GM21529 (cell line): ENCODE data around the gene MIER2.
"Not testable (repeated sequence)": the region's sequence is repeated elsewhere in the genome, so short reads cannot be mapped to it uniquely, and the experiment has no call there.

Experiments
- ATAC-seq: cut with Tn5 transposase; IDR thresholded peaks from one replicate; pipeline ENCODE4 v1.9.1; 2021; ENCODE audit not compliant: unreplicated experiment

The MIER2 gene

DNA sequence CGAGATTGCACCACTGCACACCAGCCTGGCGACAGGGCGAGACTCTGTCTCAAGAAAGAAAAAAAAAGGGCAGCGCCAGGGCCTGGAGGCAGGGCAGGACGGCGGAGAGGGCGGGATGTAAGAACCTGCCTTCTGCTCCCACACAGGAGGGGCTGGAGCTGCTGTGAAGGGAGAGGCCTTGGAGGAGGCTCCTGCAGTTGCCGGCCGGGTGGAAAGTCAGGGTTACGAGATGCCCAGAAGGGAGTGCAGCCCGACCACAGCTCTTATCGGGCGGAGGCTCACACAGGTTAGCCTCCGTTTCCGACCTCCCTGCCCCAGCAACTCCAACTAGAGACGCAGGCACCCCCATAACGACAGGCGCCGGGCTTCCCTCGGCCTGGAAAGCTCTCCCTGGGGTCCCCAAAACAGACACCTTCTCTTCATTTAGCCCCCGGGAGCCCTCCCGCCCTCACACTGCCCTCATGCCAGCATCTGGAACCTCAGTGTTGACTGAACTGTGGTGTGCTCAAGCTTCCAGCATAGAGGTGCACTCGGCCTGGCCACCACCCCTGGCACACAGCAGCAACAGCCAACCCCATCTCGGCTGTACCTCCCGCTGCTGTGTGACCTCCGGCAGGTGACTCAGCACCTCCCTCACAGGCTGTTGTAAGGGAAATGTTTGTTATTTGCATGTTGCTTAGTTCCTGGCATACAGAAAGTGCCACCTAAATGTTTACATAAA is 54.8 kb downstream of the MIER2 start:
- no peak for ATAC-seq

DNA sequence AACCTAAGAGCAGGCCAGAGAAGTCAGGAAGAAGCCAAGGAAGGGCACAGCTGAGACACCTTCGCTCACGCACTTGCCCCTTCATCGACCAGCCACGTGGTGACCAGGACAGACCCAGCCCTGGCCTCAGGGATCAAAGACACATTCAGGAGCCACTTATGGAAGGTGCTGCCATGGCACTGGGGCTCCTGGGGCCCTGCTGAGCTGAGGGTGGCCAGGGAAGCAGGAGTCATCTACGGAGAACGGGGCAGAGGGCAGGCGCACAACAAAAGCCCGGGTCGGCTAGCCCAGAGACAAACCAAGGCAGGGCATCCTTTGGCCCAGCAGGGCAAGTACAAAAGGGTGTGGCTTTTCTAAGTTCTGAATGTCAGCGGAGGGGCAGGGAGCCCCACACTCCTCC is 55.7 kb downstream of the MIER2 start:
- no peak for ATAC-seq

DNA sequence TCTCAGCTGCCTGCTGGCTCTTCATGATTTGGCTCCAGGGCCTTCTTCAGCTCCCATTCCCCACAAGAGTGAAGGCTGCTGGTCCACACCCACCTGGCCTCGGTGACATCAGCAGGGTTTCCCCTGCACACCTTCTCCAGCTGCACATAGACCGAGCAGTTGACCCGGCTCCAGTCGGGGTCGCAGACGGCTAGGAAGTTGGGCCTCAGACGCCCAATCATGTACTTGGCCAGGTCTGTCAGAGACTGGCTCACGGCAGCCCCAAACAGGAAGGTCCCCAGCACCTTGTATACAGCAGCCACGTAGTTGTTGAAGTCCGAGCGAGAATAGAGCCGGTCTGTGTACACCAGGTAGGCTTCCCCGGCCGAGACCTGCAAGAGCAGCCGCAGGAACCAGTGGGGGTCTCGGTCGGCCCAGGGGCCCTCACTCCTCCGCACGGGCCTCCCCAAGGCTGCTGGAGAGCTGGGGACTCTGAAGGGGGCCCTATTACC is 57.2 kb downstream of the MIER2 start:
- no peak for ATAC-seq

DNA sequence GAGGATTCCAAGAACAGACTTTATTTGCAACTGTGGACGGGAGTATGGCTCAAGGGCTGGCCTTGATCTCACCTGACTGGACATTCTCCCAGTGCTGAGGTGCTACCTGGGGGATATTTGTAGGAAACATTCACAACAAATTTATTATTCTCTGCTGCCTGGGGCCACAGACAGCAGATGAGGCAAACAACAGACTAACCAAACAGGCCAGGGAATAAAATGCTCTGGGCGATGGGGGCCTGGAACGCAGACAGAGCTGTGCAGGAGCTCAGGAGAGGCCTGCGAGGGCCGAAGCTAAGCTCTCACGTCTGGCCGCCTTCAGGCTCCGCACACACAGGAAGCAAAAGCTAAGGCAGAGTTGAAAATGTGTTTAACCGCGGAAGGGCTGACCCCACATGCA is 61.2 kb downstream of the MIER2 start:
- no peak for ATAC-seq

DNA sequence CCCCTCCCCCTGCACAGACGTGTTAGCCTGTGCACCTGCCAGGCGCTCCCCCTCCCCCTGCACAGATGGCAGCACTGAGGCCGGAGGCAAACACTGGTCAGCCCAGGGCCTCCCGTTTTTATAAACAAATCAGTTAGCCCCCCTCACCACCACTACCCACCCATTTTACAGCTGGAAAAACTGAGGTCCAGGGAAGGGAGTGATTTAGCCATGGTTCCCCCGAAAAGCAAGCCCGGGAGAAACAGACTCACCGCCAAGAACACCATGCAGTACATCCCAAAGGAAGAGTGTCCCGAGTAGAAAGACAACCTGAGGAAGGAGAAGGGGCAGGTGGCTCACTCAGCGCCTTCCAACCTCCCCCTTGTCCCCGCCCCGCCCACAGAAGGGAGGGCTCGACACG is 62.1 kb downstream of the MIER2 start:
- no peak for ATAC-seq

DNA sequence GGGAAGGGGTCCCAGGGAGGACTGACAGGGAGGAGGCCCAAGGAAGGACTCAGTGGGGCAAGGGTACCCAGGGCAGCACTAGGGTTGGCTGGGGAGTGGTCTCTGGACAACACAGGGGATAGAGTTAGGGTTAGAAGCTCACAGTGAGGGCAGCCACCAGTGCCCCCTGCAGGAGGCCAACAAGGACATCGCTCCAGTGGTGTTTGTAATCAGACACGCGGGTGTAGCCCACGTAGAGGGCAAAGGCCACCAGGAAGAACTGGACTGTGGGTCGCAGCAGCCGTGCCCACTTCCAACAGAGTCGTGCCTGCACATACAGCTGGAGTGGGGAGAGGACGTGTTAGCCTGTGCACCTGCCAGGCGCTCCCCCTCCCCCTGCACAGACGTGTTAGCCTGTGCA is 62.6 kb downstream of the MIER2 start:
- ATAC-seq, result no peak

DNA sequence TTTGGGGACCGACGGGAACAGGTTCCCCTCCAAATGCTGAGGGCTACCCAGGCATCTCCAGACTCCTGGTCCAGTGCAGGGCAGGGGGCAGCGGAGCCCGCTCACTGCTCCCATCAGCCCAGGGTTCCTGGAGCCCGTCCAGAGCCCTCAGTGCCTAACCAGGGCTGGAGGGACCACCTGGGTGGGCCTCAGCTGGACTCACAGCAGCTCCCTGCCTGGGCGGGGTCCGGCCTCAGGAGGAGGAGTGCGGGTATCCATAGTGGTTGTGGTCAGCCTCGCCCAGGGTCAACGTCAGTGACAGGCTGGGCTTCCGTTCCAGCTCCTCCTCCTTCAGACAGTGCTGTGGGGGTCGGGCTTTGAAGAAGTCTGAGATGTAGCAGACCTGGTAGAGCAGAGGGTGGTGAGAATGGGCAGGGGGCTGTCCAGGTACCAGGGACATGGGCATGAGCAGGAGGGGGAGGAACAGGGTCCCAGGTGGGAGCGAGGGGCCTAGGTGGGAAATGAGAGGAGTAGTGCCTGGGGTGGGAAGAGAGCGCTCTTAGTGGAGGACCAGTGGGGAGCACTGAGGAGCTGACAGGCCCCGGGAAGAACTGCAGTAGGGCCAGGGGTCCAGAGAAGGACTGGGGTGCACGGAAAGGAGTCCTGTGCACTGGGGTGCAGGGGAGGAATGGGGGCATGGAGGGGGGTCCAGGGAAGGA is 63.3 kb downstream of the MIER2 start:
- ATAC-seq, result no peak

DNA sequence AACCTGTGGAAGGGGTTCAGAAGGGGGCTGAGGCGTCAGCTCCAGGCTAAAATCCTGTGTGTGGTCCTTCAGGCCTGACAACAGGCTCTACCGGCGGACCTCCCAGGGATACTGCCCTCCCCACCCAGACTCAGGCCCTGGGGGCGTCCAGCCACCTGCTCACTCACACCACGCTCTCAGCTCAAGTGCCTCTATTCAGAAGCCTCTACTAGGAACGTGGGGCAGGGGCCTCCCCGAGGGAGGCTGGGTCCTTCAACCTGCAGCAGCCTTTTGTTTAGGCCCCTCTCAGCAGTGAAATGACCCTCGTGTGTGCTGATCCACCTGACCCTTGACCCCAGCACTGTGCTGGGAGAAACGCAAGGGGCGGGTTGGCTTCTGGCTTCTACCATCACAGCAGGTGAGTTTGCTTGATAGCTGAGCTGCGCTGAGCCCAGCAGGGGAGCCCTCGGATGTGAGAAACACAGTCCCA is 64.0 kb downstream of the MIER2 start:
- ATAC-seq, result no peak

DNA sequence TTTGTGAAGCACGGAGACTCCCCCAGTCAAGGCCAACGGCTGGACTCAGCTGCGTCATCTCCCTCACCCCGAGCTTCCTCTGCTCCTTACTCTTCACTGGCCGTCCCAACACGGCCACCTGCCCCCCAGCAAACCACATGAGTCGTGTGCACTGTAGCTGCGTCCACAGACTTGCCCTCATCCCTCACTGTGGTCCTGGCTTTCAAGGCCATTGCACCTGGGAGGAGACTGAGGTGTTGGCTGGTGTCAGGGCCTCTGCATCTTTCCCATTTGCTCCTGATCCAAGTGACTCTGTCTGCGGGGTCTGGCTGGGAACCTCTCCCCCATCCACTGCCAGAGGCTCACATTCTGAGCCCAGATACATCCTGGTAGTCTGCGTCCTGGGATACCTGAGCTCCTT is 64.9 kb downstream of the MIER2 start:
- no peak for ATAC-seq

DNA sequence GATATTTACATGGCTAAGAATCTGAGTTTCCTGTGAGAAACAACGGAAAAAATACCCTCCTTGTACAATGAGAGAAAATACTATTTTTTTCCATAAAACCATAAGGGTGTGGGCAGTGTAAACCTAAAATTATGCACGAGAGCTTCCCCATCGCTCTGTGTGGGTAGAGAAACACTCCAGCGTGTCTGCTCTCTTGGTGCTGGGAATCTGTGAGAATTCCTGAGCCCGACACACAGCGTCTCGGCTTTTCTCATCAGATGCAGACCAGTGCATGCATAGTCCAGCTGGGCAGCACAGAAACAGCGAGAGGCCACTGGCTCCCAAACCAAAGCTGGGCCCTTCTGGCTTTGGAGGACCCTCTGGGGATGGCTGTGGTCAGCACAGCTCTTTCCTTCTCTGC is 65.4 kb downstream of the MIER2 start:
- ATAC-seq, result no peak

DNA sequence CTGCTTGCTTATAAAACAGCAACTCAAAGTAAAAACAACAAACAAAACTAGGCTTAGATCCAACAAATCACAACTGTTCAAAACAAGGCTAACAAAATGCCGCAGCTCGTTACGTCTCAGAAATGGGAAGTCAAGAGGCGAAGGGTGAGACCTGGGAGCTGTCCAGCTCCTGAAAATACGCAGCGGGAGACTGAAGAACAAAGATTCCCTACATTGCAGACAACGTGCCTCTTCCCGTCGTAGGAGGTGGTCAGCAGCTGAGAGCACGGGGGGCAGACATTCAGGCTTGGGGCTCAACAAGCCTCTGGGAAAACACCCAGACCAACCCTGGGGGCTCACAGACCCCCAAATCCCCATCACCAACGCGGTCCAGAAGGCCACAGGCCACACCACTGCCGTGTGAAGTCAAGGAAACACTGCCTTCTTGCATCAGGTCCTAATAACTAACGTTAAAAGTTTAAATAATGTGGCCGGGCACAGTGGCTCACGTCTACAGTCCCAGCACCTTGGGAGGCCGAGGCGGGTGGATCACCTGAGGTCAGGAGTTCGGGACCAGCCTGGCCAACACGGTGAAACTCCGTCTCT is 66.9 kb downstream of the MIER2 start:
- no peak for ATAC-seq

DNA sequence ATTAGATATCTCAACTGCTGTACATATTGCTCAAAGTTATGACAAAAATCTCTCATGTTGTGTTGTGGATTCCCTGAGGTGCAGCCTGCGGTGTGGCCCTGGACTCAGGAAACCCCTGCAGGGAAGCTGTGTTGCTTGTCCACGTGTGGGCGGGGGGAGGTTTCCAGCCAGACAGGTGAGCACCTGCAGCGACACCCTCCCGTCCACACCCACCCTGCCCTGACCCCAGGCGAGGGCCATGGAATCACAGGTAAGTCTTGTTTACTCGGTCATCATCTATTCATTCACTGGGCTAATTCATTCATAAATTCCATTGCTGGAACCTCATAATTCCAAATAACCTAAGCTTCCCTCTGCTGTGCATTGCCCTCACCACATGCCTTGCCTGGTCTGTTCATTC is 67.5 kb downstream of the MIER2 start:
- no peak for ATAC-seq

DNA sequence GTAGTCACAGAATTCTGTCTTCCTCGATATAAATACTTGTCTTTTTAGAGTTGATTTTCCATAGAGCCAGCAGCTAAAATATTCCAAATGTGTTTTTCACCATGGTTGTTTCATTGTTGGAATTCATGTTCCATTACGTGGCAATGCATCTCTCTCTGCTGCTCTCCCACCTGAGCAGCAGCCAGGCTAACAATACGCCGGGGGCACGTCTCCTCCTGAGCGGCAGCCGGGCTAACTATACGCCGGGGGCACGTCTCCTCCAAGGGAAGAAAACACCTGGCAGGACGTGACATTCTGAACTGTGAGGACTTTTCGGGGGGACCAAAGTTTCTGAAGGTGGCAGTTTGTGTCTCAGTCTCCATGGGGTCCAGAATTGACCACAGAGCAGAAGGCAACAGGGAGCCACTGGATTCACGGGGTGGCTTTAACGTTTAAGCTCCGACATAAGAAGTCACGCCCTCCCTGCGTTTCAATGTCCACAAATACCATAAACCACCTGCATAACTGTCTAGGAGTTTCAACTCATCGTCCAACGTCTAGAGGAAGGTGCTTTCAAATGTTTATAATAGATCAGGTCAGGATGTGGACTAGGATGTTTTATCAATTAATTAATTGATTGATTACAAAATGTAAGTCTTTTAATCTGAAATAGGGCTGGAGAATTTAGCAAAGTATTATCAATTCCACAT is 68.5 kb downstream of the MIER2 start:
- no peak for ATAC-seq

DNA sequence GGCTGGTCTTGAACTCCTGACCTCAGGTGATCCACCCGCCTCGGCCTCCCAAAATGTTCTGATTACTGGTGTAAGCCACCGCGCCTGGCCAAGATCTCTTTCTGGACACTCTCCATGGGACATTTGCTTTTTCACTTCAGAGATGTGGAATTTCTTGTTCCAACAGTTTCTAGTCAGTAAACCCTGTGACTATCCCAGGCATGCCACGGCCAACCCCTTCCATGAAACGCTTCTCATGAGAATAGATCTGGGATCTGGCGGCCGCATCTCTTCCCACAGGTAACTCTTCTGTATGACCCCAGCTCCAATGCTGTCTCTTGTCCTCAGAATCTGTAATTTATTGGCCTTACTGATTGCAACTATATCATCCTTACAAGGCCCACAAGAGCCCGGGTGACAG is 69.6 kb downstream of the MIER2 start:
- ATAC-seq, result no peak

DNA sequence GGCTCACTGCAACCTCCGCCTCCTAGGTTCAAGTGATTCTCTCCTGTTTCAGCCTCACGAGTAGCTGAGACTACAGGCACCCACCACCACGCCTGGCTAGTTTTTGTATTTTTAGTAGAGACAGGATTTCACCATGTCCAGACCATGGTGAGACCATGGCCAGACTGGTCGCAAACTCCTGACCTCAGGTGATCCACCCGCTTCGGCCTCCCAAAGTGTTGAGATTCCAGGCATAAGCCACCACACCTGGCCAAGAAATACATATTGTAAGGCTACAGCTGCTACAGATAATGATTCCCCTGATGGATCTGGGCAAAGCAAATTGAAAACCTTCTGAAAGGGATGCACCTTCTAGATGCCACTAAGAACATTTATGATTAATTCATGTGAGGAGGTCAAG is 71.2 kb downstream of the MIER2 start:
- no peak for ATAC-seq

DNA sequence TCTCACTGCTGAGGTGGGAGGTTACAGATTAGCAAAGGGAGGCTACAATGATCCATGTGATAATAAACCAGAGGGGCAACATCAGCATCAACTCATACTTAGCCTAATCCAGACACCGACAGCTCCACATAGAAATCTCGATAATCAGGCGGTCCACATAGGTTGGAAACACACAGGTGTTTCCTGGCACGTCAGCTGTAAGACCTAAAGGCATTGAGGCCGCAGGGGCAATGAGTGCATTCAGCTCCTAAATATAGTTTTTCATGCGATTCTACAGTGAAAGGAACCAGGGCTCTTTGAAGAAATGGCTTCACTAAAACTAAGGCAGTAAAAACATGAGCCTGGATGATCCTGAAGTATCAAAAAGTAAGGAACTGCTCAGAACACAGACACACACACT is 72.7 kb downstream of the MIER2 start:
- ATAC-seq, result no peak

DNA sequence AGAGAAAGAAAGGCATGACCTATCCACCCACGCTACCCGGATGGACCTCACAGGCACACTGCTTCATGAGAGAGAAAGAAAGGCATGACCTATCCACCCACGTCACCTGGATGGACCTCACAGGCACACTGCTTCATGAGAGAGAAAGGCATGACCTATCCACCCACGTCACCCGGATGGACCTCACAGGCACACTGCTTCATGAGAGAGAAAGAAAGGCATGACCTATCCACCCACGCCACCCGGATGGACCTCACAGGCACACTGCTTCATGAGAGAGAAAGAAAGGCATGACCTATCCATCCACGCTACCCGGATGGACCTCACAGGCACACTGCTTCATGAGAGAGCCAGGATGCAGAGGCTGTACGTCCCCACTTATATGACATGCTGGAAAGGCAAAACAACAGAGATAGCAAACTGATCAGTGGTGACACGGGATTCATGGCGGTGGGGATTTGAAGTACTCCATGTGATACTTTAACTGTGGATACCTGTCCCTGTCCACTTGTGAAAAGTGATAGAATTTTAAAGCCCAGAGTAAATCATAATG is 73.8 kb downstream of the MIER2 start:
- ATAC-seq, result not testable (repeated sequence)

DNA sequence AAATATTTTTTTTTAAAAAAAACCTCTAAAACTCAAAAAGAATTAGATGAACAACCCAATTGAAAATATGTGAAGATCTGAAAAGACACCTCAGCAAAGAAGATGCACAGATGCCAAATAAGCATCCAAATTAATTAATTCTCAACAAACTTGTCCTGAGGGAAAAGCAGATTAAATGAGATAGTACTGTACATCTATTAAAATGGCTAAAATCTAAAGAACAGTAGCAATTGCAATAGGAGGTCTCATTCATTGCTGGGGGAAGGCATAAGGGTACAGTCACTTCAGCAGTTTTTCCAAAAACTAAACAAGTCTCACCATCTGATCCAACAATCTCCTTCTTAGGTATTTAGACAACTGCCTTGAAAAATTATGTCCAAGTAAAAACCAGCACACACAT is 75.4 kb downstream of the MIER2 start:
- no peak for ATAC-seq

DNA sequence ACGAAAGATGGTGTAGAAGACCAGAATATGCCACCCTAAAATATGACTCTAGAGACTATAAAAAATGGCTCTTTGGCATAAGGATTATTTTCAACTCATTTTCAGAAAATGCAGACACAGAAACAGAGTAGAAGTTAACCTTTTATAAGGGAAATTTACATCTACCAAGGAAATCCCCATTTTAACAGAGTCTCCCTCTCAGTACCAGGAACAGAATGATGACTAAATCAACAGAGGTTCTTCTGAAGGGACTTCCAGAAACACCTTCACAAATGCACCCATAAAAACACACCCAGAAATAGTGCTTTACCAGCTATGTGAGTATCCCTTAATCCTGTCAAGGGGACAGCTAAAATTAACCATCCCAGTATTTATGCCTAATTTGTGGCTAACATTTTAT is 82.5 kb downstream of the MIER2 start:
- ATAC-seq, result no peak

DNA sequence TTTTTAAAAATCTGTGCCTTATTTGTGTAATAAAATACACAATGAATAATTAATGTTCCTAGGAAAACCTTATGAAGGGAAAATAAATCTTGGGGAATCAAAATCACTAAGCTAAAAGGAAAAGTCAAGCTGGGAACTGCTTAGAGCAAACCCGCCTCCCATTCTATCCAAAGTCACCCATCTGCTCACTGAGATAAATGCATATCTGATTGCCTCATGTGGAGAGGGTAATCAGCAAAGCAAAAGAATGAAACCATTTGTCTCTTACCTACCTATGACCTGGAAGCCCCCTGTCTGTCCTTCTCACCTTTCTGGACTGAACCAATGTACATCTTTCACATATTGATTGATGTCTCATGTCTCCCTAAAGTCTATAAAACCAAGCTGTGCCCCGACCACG is 87.8 kb downstream of the MIER2 start:
- not testable (repeated sequence) for ATAC-seq
